Activated naive CD4-positive, alpha-beta T cell treated with anti-CD3 and anti-CD28 coated beads for 36 hours (primary cell): ENCODE data around the gene ABHD14A. TPM values are rescaled to one million over a fixed set of nuclear protein-coding genes. Genes with fewer than 3 reads are reported as not detected.

Experiments used
- total RNA-seq, 2 experiments: library from RNA; stranded (reverse); gene quantifications; one replicate each; pipeline ENCODE4 v1.2.3, GENCODE V29; 2021

The ABHD14A gene
- total RNA-seq, 2 experiments from 2014 or later, result 5.4 to 5.7 TPM

Other genes starting within 250 kb of the ABHD14A start
- not detected for gene IQCF6, start 195.8 kb upstream of the ABHD14A start, total RNA-seq
- not detected for gene IQCF2, start 113.4 kb upstream of the ABHD14A start, total RNA-seq
- gene IQCF5, start 99.5 kb upstream of the ABHD14A start, total RNA-seq, result not detected
- not detected for gene IQCF1, start 71.7 kb upstream of the ABHD14A start, total RNA-seq
- gene RRP9, start 33.2 kb upstream of the ABHD14A start, total RNA-seq, result 10 to 100 TPM; 24.6 to 25.0 TPM
- 10 to 100 TPM in 1 of 2 experiments, 1 to 10 TPM in 1; 10.0 to 11.1 TPM for gene PARP3, start 32.7 kb upstream of the ABHD14A start, total RNA-seq
- gene GPR62, start 19.7 kb upstream of the ABHD14A start, total RNA-seq, result not detected
- gene PCBP4, start 7.6 kb upstream of the ABHD14A start, total RNA-seq, result 1 to 10 TPM; 8.9 to 9.1 TPM
- gene ABHD14B, start 1.0 kb upstream of the ABHD14A start, total RNA-seq, result 10 to 100 TPM; 81.8 to 85.8 TPM
- 10 to 100 TPM; 62.1 to 68.9 TPM for gene ACY1, start 8.5 kb downstream of the ABHD14A start, total RNA-seq
- 1,000 to 10,000 TPM; 1,927 to 1,957 TPM for gene RPL29, start 20.8 kb downstream of the ABHD14A start, total RNA-seq
- gene DUSP7, start 81.5 kb downstream of the ABHD14A start, total RNA-seq, result 1 to 10 TPM; 8.2 to 9.1 TPM
- 10 to 100 TPM; 32.3 to 32.7 TPM for gene POC1A, start 179.4 kb downstream of the ABHD14A start, total RNA-seq
- gene ALAS1, start 223.1 kb downstream of the ABHD14A start, total RNA-seq, result 10 to 100 TPM; 35.7 to 37.8 TPM